Measurements from ENCODE around the gene PAQR8. TPM values are rescaled to one million over a fixed set of nuclear protein-coding genes. Genes with fewer than 3 reads are reported as not detected.

PAQR8 gene
- total and polyA plus RNA-seq, 2 of the 13 experiments (the other 11 are each of a cell fraction or from before 2014, with no cell fraction given) = 37.7 to 50.7 TPM

- peak; percentile 65; the same call in 1 of the 2 replicates for TF ChIP-seq ZBTB37 (CRISPR knock-in tag; IDR thresholded peaks at IDR 0.05)
- TF ChIP-seq SRF (IDR thresholded peaks at IDR 0.05; ENCODE audit: low read depth, low read length) = peak; percentile 82
- peak; percentile 54 for TF ChIP-seq HNF4A (CRISPR knock-in tag; IDR thresholded peaks at IDR 0.05)
- no peak for TF ChIP-seq ATRX (CRISPR knock-in tag; IDR thresholded peaks at IDR 0.05; ENCODE audit: borderline replicate concordance)
- peak; percentile 59; the same call in 1 of the 2 replicates for TF ChIP-seq ZNF430 (CRISPR knock-in tag; IDR thresholded peaks at IDR 0.05)
- no peak; the same call in 1 of the 2 replicates for TF ChIP-seq NAIF1 (CRISPR knock-in tag; IDR thresholded peaks at IDR 0.05; ENCODE audit: borderline replicate concordance)
- TF ChIP-seq NFYB (CRISPR knock-in tag; IDR thresholded peaks at IDR 0.05) = no peak
- TF ChIP-seq HDAC1 (CRISPR knock-in tag; IDR thresholded peaks at IDR 0.05) = no peak; the same call in none of the 2 replicates
- peak; percentile 57 for TF ChIP-seq POLR2G (IDR thresholded peaks at IDR 0.05; ENCODE audit: low read depth, low read length)
- no peak for TF ChIP-seq ZNF546 (CRISPR knock-in tag; conservative IDR thresholded peaks at IDR 0.05)
- TF ChIP-seq ZFX (CRISPR knock-in tag; IDR thresholded peaks at IDR 0.05; ENCODE audit: low read depth) = peak; percentile 23; the same call in 1 of the 2 replicates
- TF ChIP-seq KLF6 (CRISPR knock-in tag; IDR thresholded peaks at IDR 0.05) = peak; percentile 22; the same call in 1 of the 2 replicates
- no peak for TF ChIP-seq ZNF83 (CRISPR knock-in tag; IDR thresholded peaks at IDR 0.05; ENCODE audit: borderline replicate concordance)
- TF ChIP-seq ZNF275 (CRISPR knock-in tag; IDR thresholded peaks at IDR 0.05; ENCODE audit: borderline replicate concordance) = no peak
- TF ChIP-seq CENPX (CRISPR knock-in tag; IDR thresholded peaks at IDR 0.05) = no peak
- TF ChIP-seq KLF16 (CRISPR knock-in tag; IDR thresholded peaks at IDR 0.05) = 0 out of 4 replicates have a peak, but pooled peaks of 1 of the 2 experiments have one; percentile 41
- TF ChIP-seq HES4 (CRISPR knock-in tag; IDR thresholded peaks at IDR 0.05; ENCODE audit: borderline replicate concordance) = no peak
- TF ChIP-seq ERF (CRISPR knock-in tag; IDR thresholded peaks at IDR 0.05) = peak; percentile 45; the same call in 1 of the 2 replicates
- TF ChIP-seq HOXA9 (CRISPR knock-in tag; IDR thresholded peaks at IDR 0.05; ENCODE audit: borderline replicate concordance) = no peak
- peak; percentile 98 for TF ChIP-seq MEIS2 (CRISPR knock-in tag; IDR thresholded peaks at IDR 0.05)
- TF ChIP-seq JUND (CRISPR knock-in tag; IDR thresholded peaks at IDR 0.05) = no peak
- peak; percentile 53; the same call in 1 of the 2 replicates for TF ChIP-seq ARID4A (CRISPR knock-in tag; IDR thresholded peaks at IDR 0.05; ENCODE audit: borderline replicate concordance)
- peak; percentile 59; the same call in 1 of the 2 replicates for TF ChIP-seq ZNF614 (CRISPR knock-in tag; IDR thresholded peaks at IDR 0.05; ENCODE audit: borderline replicate concordance)
Measured at GRCh38 chr6:52389626-52390360, 27.8 kb downstream of the PAQR8 start (continued).
